Activated T-helper 1 cell treated with Interleukin-2 at 50 U/mL for 16 hours (primary cell): ENCODE results near the gene KLF2.

Source experiments
- DNase-seq: peaks from one replicate; pipeline ENCODE4 v3.0.0-alpha.2; 2020; ENCODE audit warnings: low read depth

KLF2 gene

DNA sequence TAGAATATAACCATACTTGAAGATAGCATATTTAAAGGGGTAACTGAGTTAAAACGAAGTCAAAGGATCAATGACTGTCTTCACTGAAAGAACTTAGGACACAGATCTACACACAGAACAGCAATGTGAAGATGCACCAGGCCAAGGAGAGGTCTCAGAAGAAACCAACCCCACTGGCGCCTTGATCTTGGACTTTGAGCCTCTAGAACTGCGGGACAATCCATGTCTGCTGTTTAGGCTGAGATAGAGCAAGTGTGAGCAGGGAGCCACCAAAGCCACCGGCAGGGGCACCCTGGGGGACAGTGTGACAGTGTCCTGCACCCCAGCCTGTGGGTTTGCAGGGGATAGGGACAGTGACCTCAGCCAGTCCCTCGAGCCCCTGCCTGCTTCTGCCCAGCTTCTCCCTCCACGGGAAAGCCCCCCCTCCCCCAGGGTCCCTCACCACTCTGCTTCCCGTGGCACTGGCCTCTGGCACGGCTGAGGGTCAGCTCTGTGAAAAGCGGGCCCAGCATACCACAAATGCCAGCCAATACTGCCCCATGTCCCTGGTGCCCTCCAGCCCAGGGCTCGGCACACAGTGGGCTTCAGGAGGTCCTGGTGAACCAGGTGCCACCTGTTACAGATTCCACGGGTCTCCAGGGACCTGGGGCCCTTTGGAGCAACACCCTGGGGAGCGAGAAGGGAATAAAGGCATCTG is 40.8 kb downstream of the KLF2 start:
- no peak for DNase-seq

DNA sequence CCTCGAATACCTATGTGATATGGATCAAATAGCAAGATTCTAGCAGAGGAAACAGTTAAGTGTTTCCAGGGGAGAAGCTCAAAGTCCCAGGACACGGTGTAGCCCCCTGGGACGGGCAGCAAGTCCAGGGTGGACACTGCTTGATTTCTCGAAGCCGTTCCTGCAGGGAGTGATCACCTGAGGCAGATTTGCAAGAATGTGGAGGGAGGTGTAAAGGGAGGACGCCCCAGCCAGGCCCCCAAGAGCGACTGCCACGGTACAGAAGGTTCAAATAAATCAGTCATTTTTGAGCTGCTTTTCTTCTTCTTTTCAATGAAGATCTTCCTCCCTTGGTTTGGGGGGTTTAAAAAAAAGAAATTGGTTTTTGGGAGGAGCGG is 41.4 kb downstream of the KLF2 start:
- DNase-seq: no peak

DNA sequence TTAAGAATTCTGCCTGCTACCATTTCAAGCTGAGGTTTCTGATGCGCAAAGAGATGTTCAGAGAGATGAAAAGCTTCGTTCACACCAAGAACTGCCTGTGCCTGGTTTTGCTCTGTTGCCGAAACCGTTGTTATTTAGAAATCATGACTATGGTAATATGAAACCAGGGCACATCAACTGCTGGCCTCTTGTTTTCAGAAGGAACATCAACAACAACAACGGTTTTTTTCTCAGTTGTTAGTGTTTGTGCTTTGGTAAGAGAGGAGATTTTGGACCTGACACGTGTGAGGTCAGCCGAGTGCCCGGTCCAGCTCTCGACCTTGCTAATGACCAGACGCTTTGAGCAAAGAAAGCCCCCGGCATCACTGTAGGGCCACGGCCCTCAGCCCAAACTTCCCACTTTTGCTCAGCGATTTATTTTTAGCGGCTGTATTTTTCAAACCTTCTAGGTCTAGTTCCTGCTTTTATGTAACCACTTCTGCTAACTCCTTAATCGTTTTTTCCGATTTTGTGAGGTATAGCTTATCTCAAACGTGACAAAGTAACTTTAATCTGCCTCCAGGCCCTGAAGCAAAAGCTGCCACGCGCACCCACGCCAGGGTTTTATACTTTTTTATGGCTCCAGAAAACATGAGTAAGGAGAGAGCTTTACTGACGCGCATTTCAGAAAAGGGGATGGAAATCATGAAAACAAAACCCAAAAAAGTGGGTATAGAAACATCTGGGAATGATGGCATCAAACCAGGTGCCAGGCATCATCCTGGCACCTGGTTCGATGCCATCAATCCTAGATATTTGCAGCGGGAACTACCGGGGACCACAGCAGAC is 42.0 kb downstream of the KLF2 start:
- no peak for DNase-seq

DNA sequence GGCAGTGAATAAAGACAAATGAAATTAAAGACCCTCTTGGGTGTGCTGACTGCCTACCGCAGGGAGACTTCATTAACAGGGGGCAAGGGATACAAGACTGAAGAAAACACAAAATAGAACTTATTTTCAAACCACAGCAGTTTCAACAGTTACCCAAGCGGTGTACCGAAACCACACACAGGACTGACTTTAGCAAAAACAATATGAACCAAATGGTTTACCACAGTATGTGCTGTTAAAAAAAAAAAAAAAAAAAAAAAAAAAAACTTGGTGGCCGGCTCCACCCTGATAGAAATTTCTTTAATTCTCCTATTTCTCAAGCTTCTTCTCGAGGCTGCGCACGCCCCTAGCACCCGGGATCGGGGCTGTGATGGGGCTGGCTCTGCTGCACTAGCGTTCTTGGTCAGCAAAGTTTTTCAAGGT is 42.6 kb downstream of the KLF2 start:
- no peak for DNase-seq

DNA sequence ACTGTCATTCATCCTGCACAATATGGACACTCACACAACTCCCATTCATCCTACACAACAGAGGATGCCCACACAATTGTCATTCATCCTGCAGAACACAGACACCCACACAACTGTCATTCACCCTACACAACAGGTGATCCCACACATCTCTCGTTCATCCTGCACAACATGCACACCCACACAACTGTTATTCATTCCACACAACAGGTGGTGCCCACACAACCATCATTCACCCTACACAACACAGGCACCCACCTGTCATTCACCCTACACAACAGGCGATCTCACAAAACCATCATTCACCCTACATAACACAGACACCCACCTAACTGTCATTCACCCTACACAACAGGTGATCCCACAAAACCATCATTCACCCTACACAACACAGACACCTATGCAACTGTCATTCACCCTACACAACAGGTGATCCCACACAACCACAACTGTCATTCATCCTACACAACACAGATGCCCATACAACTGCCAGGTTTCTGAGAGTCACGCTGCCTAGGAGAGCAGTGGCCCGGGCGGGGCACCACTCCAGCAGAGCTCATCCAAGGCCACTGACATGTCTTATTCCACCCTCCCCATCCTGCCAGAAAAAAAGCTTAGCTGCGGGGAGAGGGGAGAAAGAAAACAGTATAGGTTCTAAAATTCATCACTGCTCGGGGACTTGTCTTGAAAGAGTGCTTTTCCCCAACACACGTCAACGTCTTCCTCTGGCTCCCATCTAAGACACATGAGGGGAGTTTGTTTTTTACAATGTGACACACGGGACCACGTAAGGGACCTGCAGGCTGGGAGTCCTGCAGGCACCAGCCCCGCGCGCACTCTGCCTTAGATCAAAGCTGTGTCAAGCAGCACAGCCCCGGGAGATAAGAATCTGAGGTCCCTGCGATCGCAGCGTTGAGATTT is 44.0 kb downstream of the KLF2 start:
- DNase-seq: peak; percentile 68

DNA sequence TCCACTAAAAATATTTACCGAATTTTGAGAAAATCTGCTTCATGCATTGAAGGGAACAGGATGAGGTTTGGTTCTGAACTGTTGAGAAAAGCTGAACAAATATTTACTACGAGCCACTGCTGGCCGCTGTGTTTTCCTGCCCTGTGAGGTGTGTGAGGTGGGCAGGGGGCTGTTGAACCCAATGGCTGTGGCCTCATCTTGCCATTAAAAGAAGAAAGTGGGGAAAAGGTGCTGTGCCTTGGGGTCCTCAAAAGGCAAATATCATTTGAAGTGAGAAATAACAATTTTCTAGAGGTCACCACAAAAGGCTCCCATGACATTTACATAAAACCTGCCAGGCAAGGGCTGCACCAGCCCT is 44.7 kb downstream of the KLF2 start:
- DNase-seq: no peak

DNA sequence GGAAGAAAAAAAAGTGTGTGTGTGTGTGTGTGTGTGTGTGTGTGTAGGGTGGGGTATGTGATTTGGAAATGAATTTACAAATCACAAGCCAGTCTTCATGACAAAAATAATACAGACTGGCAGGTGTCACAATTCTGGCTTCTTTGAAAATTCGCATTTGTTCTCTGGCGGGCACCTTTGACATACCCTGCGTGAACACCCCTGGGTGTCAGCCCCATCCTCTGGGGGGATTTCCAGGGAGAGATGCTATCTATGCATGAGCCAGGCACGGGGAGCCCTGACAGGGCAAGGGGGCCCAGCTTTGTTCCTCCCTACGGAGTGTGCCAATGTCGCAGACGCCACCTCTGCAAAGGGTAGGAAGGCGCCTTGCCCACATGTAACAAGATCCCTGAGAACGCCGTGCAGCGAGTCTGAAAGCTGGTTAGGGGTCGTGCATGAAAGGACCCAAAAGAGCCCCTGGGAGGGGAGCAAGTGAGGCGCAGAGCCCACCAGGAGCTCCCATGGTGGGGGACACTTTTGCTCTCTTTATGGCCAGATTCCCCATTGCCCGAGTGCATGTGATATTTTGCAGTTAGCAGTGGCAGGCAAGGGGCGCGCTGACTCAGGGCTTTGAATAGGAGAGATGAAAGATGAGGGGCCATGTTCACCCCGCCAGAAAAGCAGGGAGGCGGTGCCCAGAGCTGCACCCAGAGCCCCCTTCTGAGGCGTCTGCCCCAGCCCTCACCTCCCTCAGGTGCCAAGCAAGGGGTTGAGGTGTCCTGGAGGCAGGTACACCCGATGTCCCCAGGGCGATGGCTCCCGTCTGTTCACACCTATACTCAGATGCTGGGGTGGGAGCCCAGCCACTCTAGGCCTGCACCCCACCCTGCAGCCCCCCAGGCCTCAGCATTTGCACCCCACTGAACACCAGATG is 45.3 kb downstream of the KLF2 start:
- DNase-seq: peak; percentile 54

DNA sequence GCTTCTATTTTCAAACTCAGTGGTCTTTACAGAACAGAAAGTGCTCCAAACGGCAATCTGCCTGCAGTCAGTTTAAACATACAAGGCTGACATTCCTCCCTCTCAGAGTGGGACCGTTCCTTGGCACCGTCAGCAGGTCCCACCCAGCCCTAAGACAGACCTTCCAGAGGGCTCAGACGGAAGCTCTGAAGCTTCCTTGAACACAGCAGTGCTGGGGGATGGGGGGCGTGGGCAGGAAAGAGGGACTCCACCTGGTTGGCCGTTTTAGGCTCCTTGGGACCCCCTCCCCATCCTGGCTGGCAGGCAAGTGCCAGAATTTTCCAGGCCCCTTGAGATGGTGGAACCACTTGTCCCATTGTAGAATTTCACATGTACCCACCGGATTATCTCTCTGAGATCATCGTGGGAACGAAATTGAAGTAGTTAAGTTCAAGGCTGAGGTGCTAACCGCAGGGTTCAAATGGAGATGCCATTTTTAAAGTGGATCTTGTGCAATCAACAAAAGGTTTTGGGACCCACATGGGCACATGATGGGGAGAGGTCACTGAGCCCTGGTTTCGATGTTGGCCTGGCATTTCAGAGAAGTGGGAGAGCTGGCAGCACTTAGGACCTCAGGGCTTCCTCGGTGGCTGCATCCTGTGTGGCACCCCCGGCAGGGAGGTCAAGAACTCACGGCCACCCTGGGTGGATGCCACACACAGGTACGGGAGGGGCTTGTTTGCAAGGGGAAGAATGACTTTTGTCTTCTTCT is 46.2 kb downstream of the KLF2 start:
- no peak for DNase-seq

DNA sequence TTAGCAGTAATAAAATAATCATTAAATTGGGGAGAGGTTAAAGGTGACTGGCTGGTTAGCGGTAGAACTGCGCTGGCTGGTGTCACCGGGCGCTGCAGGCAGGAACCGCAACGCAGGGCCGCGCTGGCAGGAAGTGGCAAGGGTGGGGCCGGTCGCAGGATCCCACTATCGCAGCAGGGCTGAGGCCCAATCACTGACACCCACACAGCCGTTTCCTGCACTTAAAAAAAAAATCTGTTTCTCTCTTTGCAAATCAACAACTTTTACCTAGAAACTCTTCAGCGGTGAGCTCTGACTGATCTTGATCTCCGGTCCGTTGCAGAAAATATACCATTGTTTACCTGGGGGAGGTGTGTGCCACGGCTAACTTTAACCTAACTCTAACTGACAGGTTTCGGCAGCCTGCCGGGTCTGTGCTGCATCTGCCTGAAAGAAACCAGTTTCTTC is 46.9 kb downstream of the KLF2 start:
- DNase-seq: peak; percentile 90

DNA sequence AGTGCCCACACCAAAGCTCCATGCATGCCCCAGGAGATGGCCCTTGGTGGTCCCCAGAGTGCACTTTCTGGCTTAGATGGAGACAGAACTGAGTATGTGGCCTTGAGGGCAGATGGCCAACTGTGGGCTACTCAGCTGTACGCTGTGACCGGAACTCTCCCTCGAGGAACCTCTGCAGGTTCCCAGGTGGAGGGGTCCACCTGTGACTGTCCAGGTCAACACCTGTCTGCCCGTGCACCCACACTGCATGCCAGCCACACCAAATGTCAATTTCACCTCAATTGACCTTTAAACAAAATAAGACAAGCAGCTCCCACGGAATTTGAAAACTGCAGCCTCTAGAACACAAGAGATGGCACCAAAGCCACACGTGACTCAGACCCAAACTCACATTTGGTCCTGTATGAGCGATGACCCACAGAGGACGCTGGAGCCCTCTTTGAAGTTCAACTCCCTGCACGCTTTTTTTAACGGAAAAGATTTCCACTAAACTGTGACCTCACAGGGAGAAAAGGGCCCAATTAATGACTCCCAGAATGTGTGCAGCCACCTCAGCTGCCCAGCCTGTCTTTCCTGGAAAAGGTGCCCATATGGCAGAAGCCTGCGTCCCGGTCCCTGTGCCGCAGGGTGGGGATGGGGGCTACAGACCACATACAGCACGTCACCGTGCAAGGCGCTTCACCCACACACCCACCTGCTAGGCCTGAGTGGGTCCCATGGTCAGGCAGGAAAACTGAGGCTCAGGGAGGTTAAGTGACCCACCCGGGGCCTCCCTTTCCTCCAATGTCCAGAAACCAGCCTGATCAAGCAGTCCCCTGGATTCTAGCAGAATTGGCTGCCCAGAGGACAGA is 47.7 kb downstream of the KLF2 start:
- DNase-seq: no peak

DNA sequence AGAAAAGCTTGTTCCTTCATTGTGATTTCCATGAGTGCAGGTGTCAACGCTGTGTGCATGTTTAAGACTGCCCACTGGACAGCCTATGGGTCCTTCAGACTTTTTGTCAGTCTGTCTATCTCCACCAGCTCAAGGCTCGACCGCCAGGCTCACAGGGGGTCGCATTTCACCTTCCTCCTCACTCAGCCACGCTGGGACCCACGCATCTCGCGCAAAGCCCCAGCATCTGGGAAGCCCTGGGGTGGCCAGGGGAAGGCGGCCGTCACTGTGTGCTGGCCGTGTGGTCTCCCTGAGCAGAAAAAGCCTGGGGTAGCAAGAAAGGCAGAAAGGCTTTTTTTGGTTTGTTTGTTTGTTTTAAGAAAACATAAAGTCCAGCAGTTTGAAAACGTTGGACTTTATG is 48.5 kb downstream of the KLF2 start:
- no peak for DNase-seq

DNA sequence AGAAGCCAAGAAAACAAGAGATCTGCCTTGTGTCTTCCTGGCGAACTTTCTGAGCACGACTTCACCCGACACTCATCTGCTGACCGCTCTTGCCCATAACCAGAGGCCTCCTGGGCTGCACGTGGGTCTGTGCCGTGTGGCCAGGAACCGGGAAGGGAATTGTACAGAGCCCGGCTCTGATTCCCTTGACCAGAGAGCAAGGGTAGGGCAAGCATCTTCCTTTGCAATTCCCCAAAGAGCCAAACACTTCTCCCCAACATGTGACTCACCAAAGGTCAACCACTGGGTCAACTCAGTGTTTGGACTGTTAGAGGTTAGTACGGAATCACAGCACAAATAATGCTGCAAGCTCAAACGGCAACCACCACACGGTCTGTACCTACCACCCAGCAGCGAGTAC is 48.9 kb downstream of the KLF2 start:
- no peak for DNase-seq

DNA sequence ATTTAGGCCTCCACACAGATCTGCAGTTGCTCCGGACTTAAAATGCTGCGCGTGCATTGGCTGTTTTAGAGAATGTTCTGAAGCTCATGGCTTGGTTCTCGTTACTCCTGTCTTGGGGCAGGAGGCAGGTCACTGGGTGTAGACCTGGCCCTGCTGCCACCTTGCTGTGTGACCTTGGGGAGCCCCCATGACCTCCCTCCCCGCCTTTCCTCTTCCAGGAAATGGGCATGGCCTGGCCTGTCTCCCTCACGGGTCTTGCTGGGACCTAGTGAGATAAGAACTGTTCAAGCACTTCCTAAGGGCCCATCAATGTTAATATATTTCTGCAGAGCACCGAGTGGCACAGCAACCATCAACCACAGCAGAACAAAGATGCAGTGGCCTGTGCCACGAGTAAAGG is 49.4 kb downstream of the KLF2 start:
- DNase-seq: no peak

DNA sequence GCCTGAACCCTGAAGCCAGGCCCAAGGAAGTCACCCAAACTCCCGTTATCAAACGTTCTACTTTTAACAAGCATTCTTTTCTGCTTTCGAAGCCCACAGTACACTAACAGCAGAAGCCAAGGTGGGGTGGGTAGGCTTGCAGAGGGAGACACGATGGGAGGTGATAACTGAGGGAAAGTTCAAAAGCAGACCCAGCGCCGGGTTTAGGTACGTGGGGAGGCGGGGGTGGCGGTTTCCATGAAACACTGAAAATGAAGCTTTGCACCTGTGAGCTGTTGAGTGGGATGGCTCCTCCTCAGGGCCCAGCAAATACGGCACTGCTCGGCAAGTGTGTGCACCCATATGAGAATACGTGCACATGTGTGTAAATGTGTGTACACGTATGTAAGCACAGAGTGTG is 49.8 kb downstream of the KLF2 start:
- DNase-seq: no peak

DNA sequence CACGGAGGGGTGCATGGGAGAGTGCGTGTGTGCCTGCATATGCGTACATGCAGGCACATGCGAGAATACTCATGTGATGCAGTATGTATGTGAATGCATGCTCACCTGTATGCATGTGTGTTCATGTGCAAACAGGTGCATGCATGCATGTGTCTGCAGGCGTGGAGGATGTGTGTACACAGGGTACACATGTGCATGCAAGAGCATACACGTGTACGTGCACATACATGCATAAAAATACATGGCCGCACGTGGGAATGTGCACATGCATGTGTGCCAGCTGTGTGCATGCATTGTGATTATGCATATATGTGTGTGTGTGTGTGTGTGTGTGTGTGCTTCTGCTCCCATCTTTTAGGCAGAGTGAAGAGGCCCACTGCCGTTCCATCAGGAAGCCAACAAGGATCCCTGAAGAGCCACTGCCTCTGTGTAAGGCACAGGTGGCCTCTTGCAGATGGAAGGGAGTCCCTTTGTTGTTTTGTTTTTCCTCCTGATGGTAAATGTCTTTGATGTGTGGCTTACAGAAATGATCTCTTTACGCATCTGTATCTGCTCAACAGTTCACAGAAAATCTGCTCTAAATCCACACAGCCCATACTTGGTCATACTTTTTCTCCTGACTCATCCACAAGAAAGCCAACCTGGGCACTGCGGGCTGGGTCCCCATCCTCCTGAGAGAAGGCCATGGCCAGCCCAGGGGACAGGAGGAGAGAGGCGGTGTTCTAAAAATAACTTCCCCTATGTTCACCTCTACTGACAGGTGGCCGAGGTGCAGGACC is 50.7 kb downstream of the KLF2 start:
- DNase-seq: no peak

DNA sequence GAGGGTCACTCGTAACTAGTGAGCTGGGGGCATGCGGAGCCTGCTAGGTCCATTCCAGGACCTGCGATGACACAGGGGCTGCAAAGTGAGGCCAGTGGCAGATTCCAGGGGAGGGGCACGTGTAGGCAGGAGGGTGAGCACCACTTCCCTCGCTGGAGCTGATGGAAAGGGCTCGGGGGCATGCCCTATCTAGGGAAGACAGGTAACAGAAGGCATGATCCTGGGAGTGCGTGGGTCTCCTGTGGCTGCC is 51.2 kb downstream of the KLF2 start:
- no peak for DNase-seq

DNA sequence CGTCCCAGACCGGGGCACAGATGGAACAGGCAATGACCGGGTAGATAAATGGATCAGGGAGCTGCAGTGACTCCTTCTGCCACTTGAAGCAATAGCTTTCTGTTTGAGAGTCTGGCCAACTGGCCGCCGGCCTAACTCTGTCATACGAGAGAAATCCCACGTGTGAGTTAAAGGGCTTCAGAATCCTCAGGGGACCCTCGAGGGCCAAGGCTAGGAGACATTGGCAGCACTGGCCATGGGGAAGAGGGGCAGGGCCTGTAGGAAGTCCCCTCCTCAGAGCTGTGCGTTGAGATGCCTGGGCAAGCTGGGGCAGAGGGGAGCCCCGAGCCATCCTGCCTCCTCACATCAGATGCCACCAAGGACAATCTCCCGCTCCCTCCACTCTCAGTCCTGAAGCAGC is 51.6 kb downstream of the KLF2 start:
- DNase-seq: no peak

DNA sequence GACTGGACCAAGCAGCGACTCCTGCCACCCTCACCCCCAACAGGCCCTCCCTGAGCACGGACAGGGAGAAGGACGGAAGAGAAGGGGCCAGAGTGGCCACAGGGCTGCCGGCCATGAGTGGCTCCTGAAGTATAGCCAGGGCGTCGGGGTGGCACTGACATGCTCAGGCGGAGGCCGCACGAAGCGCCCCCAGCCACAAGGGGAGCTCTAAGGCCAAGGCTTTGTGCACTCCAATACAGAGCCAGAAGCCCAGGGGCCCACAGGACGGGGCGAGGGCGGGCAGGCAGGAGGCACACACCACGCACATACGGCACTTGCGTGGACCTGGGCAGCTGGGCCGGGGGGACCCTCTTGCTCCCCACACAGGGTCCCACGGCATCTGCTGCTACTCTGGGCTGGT is 52.0 kb downstream of the KLF2 start:
- DNase-seq: no peak

DNA sequence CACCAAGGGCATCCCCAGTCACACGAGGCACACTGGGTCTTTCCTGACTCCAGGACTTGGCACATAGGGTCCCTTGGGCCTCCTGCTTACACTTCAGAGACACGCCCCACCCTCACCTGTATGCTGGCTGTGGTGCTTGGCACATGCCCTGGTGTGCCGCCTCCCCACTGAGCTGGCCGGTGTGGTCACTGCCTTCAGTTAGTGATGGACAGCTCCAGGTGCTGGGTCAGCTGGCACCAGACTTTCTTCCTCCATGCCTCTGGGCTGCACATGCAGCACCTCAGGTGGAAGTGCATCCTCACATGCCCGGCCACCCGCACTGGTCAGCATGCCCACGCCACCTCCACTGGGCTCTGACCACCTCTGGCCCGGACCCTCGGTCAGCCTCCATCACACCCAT is 52.9 kb downstream of the KLF2 start:
- DNase-seq: no peak
